HTERT RPE-1 (cell line): ENCODE data around the gene ZSWIM6.

Experiments used
- in situ Hi-C: fragments of 300-500 bp; cut with MboI; formaldehyde crosslinking; loops from 4 replicates; pipeline ENCODE4 v1.14.3; 2020; ENCODE audit warnings: low sequenced_read_pairs

The ZSWIM6 gene

GRCh38 chr5:61586096-61587084 is 254.3 kb downstream of the ZSWIM6 start:
- in situ Hi-C loops = no loop called here

GRCh38 chr5:61587125-61587524 is 255.1 kb downstream of the ZSWIM6 start:
- in situ Hi-C loops = no loop called here

- in situ Hi-C loops = no loop called here
Measured at GRCh38 chr5:61588216-61588615, 256.2 kb downstream of the ZSWIM6 start.

GRCh38 chr5:61589946-61590345 is 257.9 kb downstream of the ZSWIM6 start:
- in situ Hi-C loops = no loop called here

GRCh38 chr5:61590473-61590872 is 258.4 kb downstream of the ZSWIM6 start:
- in situ Hi-C loops = no loop called here

GRCh38 chr5:61591859-61592258 is 259.8 kb downstream of the ZSWIM6 start:
- in situ Hi-C loops = no loop called here

GRCh38 chr5:61595426-61595825 is 263.4 kb downstream of the ZSWIM6 start:
- in situ Hi-C loops = no loop called here
